ENCODE data around the gene PAM16.
A peak's percentile ranks its signal among the peaks of the same experiment; 100 is the strongest.

The PAM16 gene

DNA sequence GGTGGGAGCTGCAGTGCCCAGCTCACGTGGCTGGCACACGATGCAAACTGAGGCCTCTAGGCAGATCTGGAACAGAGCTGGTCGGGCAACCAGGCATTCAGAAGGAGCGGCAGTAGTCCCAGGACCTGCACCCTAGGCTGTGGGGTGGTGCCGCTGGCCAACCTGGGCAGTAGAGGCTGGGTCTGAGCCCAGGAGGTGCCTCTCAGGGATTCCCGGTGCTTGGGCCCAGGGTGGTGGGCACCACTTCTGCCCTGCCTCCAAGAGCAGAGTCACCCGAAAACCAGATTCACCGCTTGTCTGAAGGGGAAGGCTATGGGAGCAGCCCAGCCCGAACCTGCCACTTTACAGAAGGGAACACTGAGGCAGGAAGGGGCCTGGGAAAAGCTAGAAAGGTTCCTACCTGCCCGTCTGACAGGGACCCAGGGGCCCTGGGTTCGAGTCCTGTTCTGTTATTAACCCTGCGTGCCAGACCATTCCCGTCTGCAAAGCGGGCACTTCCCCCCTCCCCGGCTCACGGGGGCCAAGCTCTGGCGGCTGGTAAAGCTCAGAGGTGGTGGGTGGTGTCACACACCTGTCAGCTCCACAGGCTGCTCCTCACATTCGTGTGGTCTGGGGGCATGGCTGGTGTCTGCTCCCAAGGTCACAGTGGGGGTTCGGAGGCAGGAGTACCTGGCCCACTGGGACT is 18.4 kb downstream of the PAM16 start:
- H3K4me3 ChIP-seq (replicated peaks in 1 of 2; ENCODE audit: low read depth in 2 of 2, low read length in 2 of 2) = no peak overlapping the region
- DNase-seq (ENCODE audit: low read depth in 2 of 2) = no peak
- TF ChIP-seq, protein P1, sequence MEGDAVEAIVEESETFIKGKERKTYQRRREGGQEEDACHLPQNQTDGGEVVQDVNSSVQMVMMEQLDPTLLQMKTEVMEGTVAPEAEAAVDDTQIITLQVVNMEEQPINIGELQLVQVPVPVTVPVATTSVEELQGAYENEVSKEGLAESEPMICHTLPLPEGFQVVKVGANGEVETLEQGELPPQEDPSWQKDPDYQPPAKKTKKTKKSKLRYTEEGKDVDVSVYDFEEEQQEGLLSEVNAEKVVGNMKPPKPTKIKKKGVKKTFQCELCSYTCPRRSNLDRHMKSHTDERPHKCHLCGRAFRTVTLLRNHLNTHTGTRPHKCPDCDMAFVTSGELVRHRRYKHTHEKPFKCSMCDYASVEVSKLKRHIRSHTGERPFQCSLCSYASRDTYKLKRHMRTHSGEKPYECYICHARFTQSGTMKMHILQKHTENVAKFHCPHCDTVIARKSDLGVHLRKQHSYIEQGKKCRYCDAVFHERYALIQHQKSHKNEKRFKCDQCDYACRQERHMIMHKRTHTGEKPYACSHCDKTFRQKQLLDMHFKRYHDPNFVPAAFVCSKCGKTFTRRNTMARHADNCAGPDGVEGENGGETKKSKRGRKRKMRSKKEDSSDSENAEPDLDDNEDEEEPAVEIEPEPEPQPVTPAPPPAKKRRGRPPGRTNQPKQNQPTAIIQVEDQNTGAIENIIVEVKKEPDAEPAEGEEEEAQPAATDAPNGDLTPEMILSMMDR (IDR thresholded peaks at IDR 0.05; ENCODE audit: low read depth, low read length) = no peak

DNA sequence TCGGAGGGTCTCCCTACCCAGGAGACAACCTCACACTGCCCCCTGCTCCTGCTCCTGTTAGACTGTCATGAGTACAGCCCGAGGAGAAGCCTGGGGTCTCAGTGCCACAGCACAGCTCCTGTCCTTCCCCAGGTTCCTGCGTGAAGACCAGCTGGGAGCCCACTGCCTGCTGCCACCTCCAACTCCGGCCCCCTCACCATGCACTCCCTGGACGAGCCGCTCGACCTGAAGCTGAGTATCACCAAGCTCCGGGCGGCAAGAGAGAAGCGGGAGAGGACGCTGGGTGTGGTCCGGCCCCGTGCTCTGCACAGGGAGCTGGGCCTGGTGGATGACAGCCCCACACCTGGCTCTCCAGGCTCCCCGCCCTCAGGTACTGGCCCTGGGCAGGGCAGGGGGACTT is 19.0 kb downstream of the PAM16 start:
- DNase-seq (ENCODE audit: low read depth in 2 of 2) = no peak
- no peak overlapping the region for H3K4me3 ChIP-seq (replicated peaks in 1 of 2; ENCODE audit: low read depth in 2 of 2, low read length in 2 of 2)
- TF ChIP-seq, protein P1 (IDR thresholded peaks at IDR 0.05; ENCODE audit: low read depth, low read length) = no peak

DNA sequence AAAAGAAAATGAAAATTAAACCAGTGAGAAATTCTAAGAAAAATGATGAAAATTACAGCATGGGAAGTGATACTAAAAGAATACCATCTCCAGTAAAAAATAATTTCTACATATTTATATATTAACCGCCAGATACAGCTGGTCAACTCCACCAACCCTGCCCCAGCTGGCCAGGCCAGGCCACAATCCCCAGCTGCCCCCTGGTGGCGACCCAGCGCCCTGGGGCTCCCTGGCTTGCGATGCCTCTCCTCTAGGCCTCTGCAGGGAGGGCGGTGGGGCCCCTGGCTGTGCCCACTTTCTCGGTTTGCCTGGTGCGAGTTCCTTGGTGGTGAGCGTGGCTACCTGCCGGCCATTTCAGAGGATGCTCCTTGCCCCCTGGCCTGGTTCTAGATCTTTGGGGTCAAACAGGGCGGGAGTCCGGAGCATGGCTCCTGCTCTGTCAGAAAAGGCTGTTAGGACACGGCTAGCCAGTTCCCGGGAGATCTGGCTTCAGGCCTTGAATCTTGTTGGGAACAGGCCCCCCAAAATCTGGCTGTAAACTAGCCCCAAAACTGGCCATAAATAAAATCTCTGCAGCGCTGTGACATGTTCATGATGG is 20.7 kb downstream of the PAM16 start:
- DNase-seq (ENCODE audit: low read depth in 2 of 2) = peak; percentile 74 to 78
- TF ChIP-seq, protein P1 (IDR thresholded peaks at IDR 0.05; ENCODE audit: low read depth, low read length) = peak; percentile 99
- no peak overlapping the region for H3K4me3 ChIP-seq (replicated peaks in 1 of 2; ENCODE audit: low read depth in 2 of 2, low read length in 2 of 2)

DNA sequence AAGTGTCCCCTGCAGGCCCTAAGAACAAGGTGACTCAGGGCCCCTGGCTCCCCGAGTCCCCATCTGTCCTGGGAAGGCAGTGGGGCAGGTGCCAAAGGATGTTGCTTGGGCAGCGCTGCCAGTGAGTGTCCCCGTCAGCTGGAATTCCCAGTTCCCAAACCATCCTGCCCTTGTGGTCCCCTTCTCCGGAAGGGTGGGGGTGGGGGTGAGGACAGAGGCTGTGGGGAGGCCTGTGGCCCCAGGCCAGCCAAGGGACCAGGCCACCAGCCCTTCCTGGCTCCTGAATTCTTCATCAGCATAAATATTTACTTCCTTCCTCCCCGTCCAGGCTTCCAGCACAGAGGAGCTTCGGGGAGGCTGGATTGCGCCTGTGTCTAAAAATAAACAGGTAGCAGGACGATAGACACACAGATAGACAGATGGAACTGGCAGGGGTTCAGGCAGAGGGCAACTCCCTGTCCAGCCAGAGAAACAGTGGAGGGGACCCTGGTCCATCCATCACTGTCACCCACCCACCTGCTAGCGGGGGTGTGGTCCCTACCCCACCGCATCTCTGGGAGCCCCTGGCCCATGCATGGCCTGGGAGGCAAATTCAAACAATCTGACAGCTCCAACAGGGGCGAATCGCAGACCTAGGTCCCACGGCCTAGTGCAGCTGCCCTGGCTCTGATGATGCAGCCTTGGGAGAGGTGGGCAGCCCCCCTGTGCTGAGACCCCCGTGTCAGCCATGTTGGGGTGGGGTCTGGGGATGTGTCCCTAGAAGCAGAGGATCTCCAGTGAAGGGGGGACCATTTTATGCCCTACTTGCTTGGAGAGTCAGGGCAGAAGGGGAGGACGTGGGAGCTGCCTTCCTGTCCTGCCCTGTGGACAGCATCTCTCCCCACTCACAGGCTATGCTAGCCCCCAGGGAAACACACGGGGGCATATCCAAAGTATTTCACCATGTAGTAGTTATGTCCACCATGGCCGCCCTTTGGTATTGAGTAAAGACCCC is 22.0 kb downstream of the PAM16 start:
- TF ChIP-seq, protein P1 (IDR thresholded peaks at IDR 0.05; ENCODE audit: low read depth, low read length) = no peak
- no peak for DNase-seq (ENCODE audit: low read depth in 2 of 2)
- no peak overlapping the region for H3K4me3 ChIP-seq (replicated peaks in 1 of 2; ENCODE audit: low read depth in 2 of 2, low read length in 2 of 2)

DNA sequence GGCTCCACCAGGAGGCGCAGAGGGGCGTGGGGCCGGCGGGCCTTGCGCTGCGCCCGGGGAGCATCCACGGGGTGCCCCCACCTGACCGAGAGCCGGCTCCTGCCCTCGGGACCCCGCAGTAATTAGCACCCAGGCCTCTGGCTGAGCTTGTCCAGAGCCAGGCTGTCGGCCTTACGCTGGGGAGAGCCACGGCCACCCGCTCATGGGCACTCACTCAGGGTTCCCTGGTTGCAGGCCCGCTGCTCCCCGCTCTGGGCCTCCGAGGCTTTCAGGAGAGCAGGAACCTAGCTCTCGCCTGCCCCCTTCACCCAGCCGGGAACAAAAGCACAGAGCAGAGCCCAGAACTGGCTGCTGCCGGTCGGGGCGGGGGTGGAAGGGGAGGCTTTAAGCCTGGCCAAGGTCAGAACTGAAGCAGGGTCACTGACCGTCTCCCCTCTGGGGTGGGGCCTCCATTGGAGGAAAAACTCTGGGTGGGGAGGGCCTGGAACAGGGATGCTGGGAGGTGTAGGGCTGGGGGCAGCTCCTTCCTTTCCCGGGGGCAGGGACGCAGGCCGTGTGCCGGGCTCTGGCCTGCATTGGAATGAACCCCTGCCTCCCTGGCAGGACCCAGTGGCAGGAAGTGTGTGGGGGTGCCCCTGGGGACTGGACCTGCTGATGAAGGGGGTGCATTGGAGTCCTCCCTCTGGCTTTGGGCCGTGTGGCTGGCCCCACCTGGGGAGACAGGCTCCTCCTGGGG is 22.9 kb downstream of the PAM16 start:
- H3K4me3 ChIP-seq (replicated peaks in 1 of 2; ENCODE audit: low read depth in 2 of 2, low read length in 2 of 2) = peak overlapping the region; percentile 27 to 41
- DNase-seq (ENCODE audit: low read depth in 2 of 2) = peak; percentile 81 to 84
- TF ChIP-seq, protein P1 (IDR thresholded peaks at IDR 0.05; ENCODE audit: low read depth, low read length) = peak; percentile 77

DNA sequence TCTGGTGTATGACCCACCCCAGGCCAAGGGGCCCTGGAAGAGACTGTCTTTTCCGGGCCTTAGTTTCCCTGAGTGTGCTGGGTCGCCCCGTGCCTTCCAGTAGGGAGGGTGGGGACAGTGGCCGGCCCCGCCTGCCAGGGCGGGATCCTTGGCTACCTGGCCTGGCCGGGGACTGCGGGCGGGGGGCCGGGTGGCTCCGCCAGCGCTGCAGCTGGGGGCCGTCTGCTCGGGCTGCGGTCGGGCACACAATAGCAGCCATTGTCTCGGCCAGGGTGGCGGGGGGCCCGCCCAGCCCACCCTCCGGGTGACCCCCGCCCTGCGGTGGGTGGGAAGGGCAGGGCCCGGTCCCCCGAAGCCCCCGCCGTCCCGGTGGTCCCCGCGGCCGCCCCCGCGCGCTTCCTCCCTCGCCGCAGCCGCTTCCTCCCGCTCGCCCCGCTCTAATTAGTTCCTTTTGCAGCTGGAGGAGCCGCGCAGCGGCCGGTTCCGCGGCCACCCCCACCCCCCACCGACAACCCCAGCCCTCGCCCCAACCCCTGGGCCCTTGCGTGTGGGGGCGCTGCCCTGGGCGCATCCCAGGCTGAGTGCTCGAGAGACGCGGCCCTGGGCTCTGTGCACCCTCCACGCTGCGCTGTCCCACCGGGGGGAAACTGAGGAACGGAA is 23.6 kb downstream of the PAM16 start:
- H3K4me3 ChIP-seq (replicated peaks in 1 of 2; ENCODE audit: low read depth in 2 of 2, low read length in 2 of 2) = peak overlapping the region; percentile 27 to 41
- DNase-seq (ENCODE audit: low read depth in 2 of 2) = no peak
- TF ChIP-seq, protein P1 (IDR thresholded peaks at IDR 0.05; ENCODE audit: low read depth, low read length) = no peak
